Motor neuron (in vitro differentiated cells): ENCODE results near the gene GDF10. TPM values are rescaled to one million over a fixed set of nuclear protein-coding genes. Genes with fewer than 3 reads are reported as not detected.

Experiments used
- ATAC-seq, 8 experiments: fragments of 200-7000 bp; cut with Tn5 transposase; replicated peaks in 6 of 8; 2 replicates each; pipeline ENCODE4 v1.8.0; 2021; ENCODE audit warnings: mild to moderate bottlenecking in 8 of 8, moderate library complexity in 8 of 8
- H3K27ac ChIP-seq, 2 donors: fragments of 250-450 bp; sonication (Bioruptor Pico); 2 replicates each; pipeline ENCODE4 v1.9.0; 2021; ENCODE audit warnings: antibody characterized with exemption in 2 of 2, mild to moderate bottlenecking in 2 of 2, moderate library complexity in 1 of 2
- H3K4me1 ChIP-seq, 2 donors: fragments of 250-450 bp; sonication (Bioruptor Pico); replicated peaks in 1 of 2; 2 replicates each; pipeline ENCODE4 v1.6.1; 2021; ENCODE audit warnings: antibody characterized with exemption in 2 of 2, mild to moderate bottlenecking in 2 of 2, moderate library complexity in 1 of 2
- H3K4me3 ChIP-seq, 5 donors: fragments of 250-450 bp; sonication (Bioruptor Pico); 2 replicates each; pipeline ENCODE4 v1.9.0; 2021; ENCODE audit warnings: antibody characterized with exemption in 5 of 5, mild to moderate bottlenecking in 5 of 5, moderate library complexity in 4 of 5
- WGBS, 10 experiments: fragments of 450-650 bp; shearing (Covaris generic); methylation state at CpG; one replicate each; pipeline ENCODE4 v1.0.0; 2022; 5-methylcytosine and 5-hydroxymethylcytosine counted together
- in situ Hi-C, 9 experiments: fragments of 400-800 bp; cut with MboI; loops; one replicate each; pipeline ENCODE4 v1.15.0; 2021; ENCODE audit warnings: low sequenced_read_pairs in 9 of 9, low pct_unique_long_range_greater_than_20kb in 2 of 9; ENCODE audit not compliant: unreplicated experiment in 9 of 9
- total RNA-seq, 8 experiments: library from RNA; unstranded; fragments of 300-600 nt; gene quantifications; 2 replicates each; pipeline versions ENCODE4 v1.2.3 to v1.2.4, GENCODE V29; 2022

Gene GDF10
- total RNA-seq, 8 experiments from 2014 or later: 0.05 to 78.6 (median 0.17) TPM; not detected in 3

GRCh38 chr10:47359626-47360418 is 59.8 kb downstream of the GDF10 start:
- in situ Hi-C loops: no loop called here
- Histone ChIP-seq H3K4me3 (no peak overlapping the region), H3K4me1 (no peaks in the 10 kb centered on the region), H3K27ac (no peak overlapping the region)
- WGBS, 10 experiments: 40 to 57% methylated on average over 1 of the region's 4 CpGs; no CpG with 5 or more reads in 8 of the 10 experiments
- no peak for ATAC-seq

- Histone ChIP-seq H3K27ac (no peak overlapping the region), H3K4me1 (no peaks in the 10 kb centered on the region), H3K4me3 (no peak overlapping the region)
- ATAC-seq: no peak
- in situ Hi-C loops: no loop called here
- WGBS, 10 experiments: 82 to 100% (median 85%) methylated on average over 1 to 9 of the region's 14 CpGs; no CpG with 5 or more reads in 4 of the 10 experiments
Measured at GRCh38 chr10:47360419-47361040, 60.5 kb downstream of the GDF10 start.

- Histone ChIP-seq H3K4me3 (no peak overlapping the region), H3K27ac (no peak overlapping the region), H3K4me1 (no peaks in the 10 kb centered on the region)
- in situ Hi-C loops: no loop called here
- 0 to 47% (median 30%) methylated on average over 1 to 5 of the region's 9 CpGs; no CpG with 5 or more reads in 6 of the 10 experiments for WGBS, 10 experiments
- ATAC-seq: peak in 4 of 8 experiments; percentile 47 to 77 (median 73)
Measured at GRCh38 chr10:47361293-47361692, 61.3 kb downstream of the GDF10 start.

- Histone ChIP-seq H3K27ac (no peak overlapping the region), H3K4me3 (no peak overlapping the region), H3K4me1 (no peaks in the 10 kb centered on the region)
- 58 to 100% (median 80%) methylated on average over 1 to 3 of the region's 3 CpGs for WGBS, 10 experiments
- no peak for ATAC-seq
- in situ Hi-C loops: no loop called here
Measured at GRCh38 chr10:47362199-47362598, 62.2 kb downstream of the GDF10 start.

Other genes starting within 250 kb of the GDF10 start
- under 1 TPM in 3 of 8 experiments, not detected in 5; 0.08 to 0.52 (median 0.21) TPM for gene GDF2, start 22.3 kb downstream of the GDF10 start, total RNA-seq
- gene RBP3, start 48.2 kb downstream of the GDF10 start, total RNA-seq: under 1 TPM in 6 of 8 experiments, not detected in 2; under 0.01 to 0.28 (median 0.07) TPM
- under 1 TPM in 7 of 8 experiments, not detected in 1; 0.23 to 0.62 (median 0.50) TPM for gene ZNF488, start 84.1 kb downstream of the GDF10 start, total RNA-seq
- gene ANXA8, start 183.9 kb downstream of the GDF10 start, total RNA-seq: 1 to 10 TPM in 2 of 8 experiments, under 1 TPM in 2, not detected in 4; 0.11 to 2.1 (median 1.3) TPM
- gene FAM25G, start 191.5 kb downstream of the GDF10 start, total RNA-seq: not detected
- 10 to 100 TPM in 1 of 8 experiments, 1 to 10 TPM in 7; 4.3 to 21.4 (median 5.7) TPM for gene AGAP9, start 223.4 kb downstream of the GDF10 start, total RNA-seq